HCT116 (cell line): ENCODE measurements around the gene XAB2. TPM values are rescaled to one million over a fixed set of nuclear protein-coding genes. Genes with fewer than 3 reads are reported as not detected.

Experiments
- ATAC-seq: fragments of 200-7000 bp; cut with Tn5 transposase; 2 replicates; pipeline ENCODE4 v1.9.1; 2020; ENCODE audit warnings: mild to moderate bottlenecking, moderate library complexity
- BruUV-seq: library from RNA; stranded (reverse); fragments of 400-500 nt; replicated peaks from 2 replicates; lab custom pipeline; 2021; lab: Mats Ljungman, UMichigan
- CTCF ChIA-PET: fragments of 300-600 bp; sonication (Branson Sonifier 250); formaldehyde crosslinking; loops from one replicate; lab custom pipeline; 2021; ENCODE audit warnings: antibody characterized with exemption; lab: Charles Lee
- POLR2A ChIA-PET: fragments of 300-600, 350-600 bp; sonication (Branson Sonifier 250); formaldehyde crosslinking; loops from one replicate; lab custom pipeline; 2021; ENCODE audit warnings: antibody characterized with exemption; lab: Charles Lee
- RAD21 ChIA-PET, 2 experiments: fragments of 300-600 bp; sonication (Branson Sonifier 250); formaldehyde crosslinking; loops; one replicate each; lab custom pipeline; 2023; ENCODE audit warnings: low total read pairs in 2 of 2; ENCODE audit not compliant: uncharacterized antibody in 2 of 2, unreplicated experiment in 2 of 2, low non-redundant PET in 1 of 2; lab: Charles Lee
- DNase-seq: peaks from one replicate; pipeline ENCODE4 v3.0.0-alpha.2; 2010; ENCODE audit warnings: low read depth, low spot score
- H2AFZ ChIP-seq: fragments of 200-600 bp; shearing (Covaris generic), sonication (generic); 2 replicates; pipeline ENCODE4 v1.6.1; 2017; ENCODE audit warnings: low read depth, mixed run types, mixed read lengths, antibody characterized with exemption, low read length; ENCODE audit not compliant: poor library complexity, severe bottlenecking
- H3K27ac ChIP-seq: 2 replicates; pipeline ENCODE4 v1.5.1; 2012; ENCODE audit warnings: low read depth, low read length
- H3K27me3 ChIP-seq: fragments of 200-600 bp; sonication (generic); 2 replicates; pipeline ENCODE4 v1.6.1; 2016; ENCODE audit warnings: mixed run types, low read length, mixed read lengths; ENCODE audit not compliant: insufficient read depth
- H3K36me3 ChIP-seq, 2 experiments: fragments of 200-500 bp in 1 of 2; fragments of 200-600 bp in 1 of 2; sonication (Bioruptor generic) in 1 of 2; sonication (generic) in 1 of 2; 2 replicates each; pipeline versions ENCODE4 v1.5.1 to v1.6.1; 2014 to 2016; ENCODE audit warnings: low read length in 2 of 2, inconsistent platforms in 1 of 2, mixed read lengths in 1 of 2, mixed run types in 1 of 2; ENCODE audit not compliant: insufficient read depth in 2 of 2, control insufficient read depth in 1 of 2
- H3K4me1 ChIP-seq, 2 experiments: fragments of 200-600 bp in 1 of 2; sonication (generic) in 1 of 2; 2 replicates each; pipeline versions ENCODE4 v1.5.1 to v1.6.1; 2012 to 2017; ENCODE audit warnings: low read length in 2 of 2, inconsistent platforms in 1 of 2, mild to moderate bottlenecking in 1 of 2, mixed read lengths in 1 of 2, mixed run types in 1 of 2, moderate library complexity in 1 of 2; ENCODE audit not compliant: insufficient read depth in 2 of 2, control insufficient read depth in 1 of 2
- H3K4me2 ChIP-seq: fragments of 200-600 bp; sonication (generic); 2 replicates; pipeline ENCODE4 v1.6.1; 2017; ENCODE audit warnings: mixed run types, low read length, mixed read lengths
- H3K4me3 ChIP-seq, 2 experiments: fragments of 200-600 bp in 1 of 2; sonication (generic) in 1 of 2; replicated peaks in 1 of 2; 2 replicates each; pipeline ENCODE4 v1.5.1; 2011 to 2016; ENCODE audit warnings: low read length in 2 of 2, control low read depth in 1 of 2, low read depth in 1 of 2, mild to moderate bottlenecking in 1 of 2, mixed read lengths in 1 of 2, mixed run types in 1 of 2
- H3K79me2 ChIP-seq: fragments of 200-600 bp; sonication (generic); 2 replicates; pipeline ENCODE4 v1.6.1; 2017; ENCODE audit warnings: mild to moderate bottlenecking, mixed run types, low read length, moderate library complexity, mixed read lengths; ENCODE audit not compliant: insufficient read depth
- H3K9ac ChIP-seq: fragments of 200-600 bp; sonication (generic); 2 replicates; pipeline ENCODE4 v1.6.1; 2016; ENCODE audit warnings: low read length, mixed read lengths
- H3K9me2 ChIP-seq: fragments of 200-600 bp; sonication (generic), shearing (Covaris generic); 2 replicates; pipeline ENCODE4 v1.6.1; 2017; ENCODE audit warnings: mixed run types, mild to moderate bottlenecking, moderate library complexity; ENCODE audit not compliant: insufficient read depth
- H3K9me3 ChIP-seq, 2 experiments: fragments of 200-500 bp in 1 of 2; fragments of 200-600 bp in 1 of 2; sonication (Bioruptor generic) in 1 of 2; sonication (generic) in 1 of 2; 2 replicates each; pipeline ENCODE4 v1.6.1; 2014 to 2017; ENCODE audit warnings: low read length in 2 of 2, mixed read lengths in 2 of 2, inconsistent platforms in 1 of 2, low read depth in 1 of 2, mild to moderate bottlenecking in 1 of 2, mixed run types in 1 of 2, moderate library complexity in 1 of 2; ENCODE audit not compliant: control insufficient read depth in 1 of 2, insufficient read depth in 1 of 2
- H4K20me1 ChIP-seq: fragments of 200-600 bp; sonication (generic), shearing (Covaris generic); 2 replicates; pipeline ENCODE4 v1.6.1; 2017; ENCODE audit warnings: mixed run types, mild to moderate bottlenecking, moderate library complexity; ENCODE audit not compliant: insufficient read depth
- ATF3 ChIP-seq: IDR thresholded peaks from 2 replicates; pipeline ENCODE4 v1.6.1; 2012
- EZH2 ChIP-seq: fragments of 200-600 bp; sonication (generic); IDR thresholded peaks from 2 replicates; pipeline ENCODE4 v1.6.1; 2017; ENCODE audit warnings: antibody characterized with exemption, mixed run types
- FOSL1 ChIP-seq: IDR thresholded peaks from 2 replicates; pipeline ENCODE4 v1.6.1; 2012; ENCODE audit warnings: low read depth
- POLR2AphosphoS5 ChIP-seq: IDR thresholded peaks from 2 replicates; pipeline ENCODE4 v1.6.1; 2011; ENCODE audit warnings: mild to moderate bottlenecking, low read depth, low read length, moderate library complexity
- RAD21 ChIP-seq: IDR thresholded peaks from 2 replicates; pipeline ENCODE4 v1.6.1; 2012; ENCODE audit warnings: low read depth, mild to moderate bottlenecking
- intact Hi-C: fragments of 100-400 bp; cut with micrococcal nuclease; formaldehyde crosslinking; loops from 2 replicates; pipeline ENCODE4 v1.10.0; 2022
- total RNA-seq: library from RNA; stranded (reverse); gene quantifications from one replicate; pipeline ENCODE4 v1.2.1, GENCODE V29; 2021; ENCODE audit not compliant: unreplicated experiment
- TF ChIP-seq, protein P1 (sequence below): IDR thresholded peaks from 2 replicates; pipeline ENCODE4 v1.6.1; 2012; ENCODE audit warnings: low read depth

The XAB2 gene
- total RNA-seq, 1 experiment from 2014 or later, result 103 TPM

DNA sequence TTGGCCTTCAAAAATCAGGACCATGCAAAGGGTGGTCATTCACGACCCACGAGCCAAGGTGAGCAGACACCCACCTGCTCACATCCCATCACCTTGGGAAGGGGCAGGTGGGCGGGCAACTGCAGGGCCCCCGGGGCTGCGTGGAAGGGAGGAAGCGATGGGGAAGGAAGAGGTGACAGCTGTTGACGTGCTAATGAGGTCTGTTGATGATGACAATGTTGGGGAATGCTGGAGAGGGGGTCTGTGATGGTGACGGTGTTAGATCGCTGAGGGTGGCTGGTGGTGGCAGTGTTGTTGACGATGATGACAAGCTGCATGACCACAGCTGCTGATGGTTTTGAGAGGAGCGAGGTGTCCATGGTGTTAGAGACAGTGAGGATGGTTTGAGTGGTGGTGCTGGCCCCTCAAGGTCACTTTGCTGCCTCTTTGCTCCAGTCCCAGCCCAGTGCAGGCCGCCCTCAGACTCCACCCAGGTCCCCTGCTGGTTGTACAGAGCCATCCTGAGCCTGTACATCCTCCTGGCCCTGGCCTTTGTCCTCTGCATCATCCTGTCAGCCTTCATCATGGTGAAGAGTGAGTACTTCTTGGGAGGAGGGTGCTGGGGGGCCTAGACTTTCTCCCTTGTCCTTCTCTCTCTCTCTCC lies 48.4 kb upstream of the XAB2 start:
- no peak overlapping the region for H3K4me2 ChIP-seq
- peaks cover 0 to 3% of the 10 kb centered on the region in 2 experiments; a peak in 1 of 4 replicates for H3K9me3 ChIP-seq
- no peak for DNase-seq
- H3K27me3 ChIP-seq, result no peaks in the 10 kb centered on the region
- ChIA-PET RAD21 (no interaction called here), POLR2A (no interaction called here), CTCF (interaction anchor here (1.7 kb wide), 1 partner anchor 109 kb away, joined by 5 read pairs; no protein-coding TSS in a partner anchor)
- no peak overlapping the region for H3K4me3 ChIP-seq
- H3K9me2 ChIP-seq, result no peaks in the 10 kb centered on the region
- H3K4me1 ChIP-seq, result peaks cover 6 to 37% of the 10 kb centered on the region in 2 experiments
- H4K20me1 ChIP-seq, result no peaks in the 10 kb centered on the region
- no peak overlapping the region for H2AFZ ChIP-seq
- peaks cover 4% of the 10 kb centered on the region in 2 experiments; a peak in 3 of 4 replicates for H3K36me3 ChIP-seq
- H3K27ac ChIP-seq, result no peak overlapping the region
- peaks cover 20% of the 10 kb centered on the region; the same call in 1 of the 2 replicates for H3K79me2 ChIP-seq
- intact Hi-C loops, result no loop called here
- no peak for ATAC-seq
- no TSS peak for BruUV-seq
- H3K9ac ChIP-seq, result no peak overlapping the region
- no peak for TF ChIP-seq FOSL1
- TF ChIP-seq ATF3, result no peak
- TF ChIP-seq, protein P1, sequence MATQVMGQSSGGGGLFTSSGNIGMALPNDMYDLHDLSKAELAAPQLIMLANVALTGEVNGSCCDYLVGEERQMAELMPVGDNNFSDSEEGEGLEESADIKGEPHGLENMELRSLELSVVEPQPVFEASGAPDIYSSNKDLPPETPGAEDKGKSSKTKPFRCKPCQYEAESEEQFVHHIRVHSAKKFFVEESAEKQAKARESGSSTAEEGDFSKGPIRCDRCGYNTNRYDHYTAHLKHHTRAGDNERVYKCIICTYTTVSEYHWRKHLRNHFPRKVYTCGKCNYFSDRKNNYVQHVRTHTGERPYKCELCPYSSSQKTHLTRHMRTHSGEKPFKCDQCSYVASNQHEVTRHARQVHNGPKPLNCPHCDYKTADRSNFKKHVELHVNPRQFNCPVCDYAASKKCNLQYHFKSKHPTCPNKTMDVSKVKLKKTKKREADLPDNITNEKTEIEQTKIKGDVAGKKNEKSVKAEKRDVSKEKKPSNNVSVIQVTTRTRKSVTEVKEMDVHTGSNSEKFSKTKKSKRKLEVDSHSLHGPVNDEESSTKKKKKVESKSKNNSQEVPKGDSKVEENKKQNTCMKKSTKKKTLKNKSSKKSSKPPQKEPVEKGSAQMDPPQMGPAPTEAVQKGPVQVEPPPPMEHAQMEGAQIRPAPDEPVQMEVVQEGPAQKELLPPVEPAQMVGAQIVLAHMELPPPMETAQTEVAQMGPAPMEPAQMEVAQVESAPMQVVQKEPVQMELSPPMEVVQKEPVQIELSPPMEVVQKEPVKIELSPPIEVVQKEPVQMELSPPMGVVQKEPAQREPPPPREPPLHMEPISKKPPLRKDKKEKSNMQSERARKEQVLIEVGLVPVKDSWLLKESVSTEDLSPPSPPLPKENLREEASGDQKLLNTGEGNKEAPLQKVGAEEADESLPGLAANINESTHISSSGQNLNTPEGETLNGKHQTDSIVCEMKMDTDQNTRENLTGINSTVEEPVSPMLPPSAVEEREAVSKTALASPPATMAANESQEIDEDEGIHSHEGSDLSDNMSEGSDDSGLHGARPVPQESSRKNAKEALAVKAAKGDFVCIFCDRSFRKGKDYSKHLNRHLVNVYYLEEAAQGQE, result no peak
- no peak for TF ChIP-seq RAD21
- no peak for TF ChIP-seq EZH2
- TF ChIP-seq POLR2AphosphoS5, result no peak
